GM21786 (cell line): ENCODE data around the gene TMEM101.
"Not testable (repeated sequence)": the region's sequence is repeated elsewhere in the genome, so short reads cannot be mapped to it uniquely, and the experiment has no call there.

Experiments used
- ATAC-seq: cut with Tn5 transposase; IDR thresholded peaks from one replicate; pipeline ENCODE4 v1.9.1; 2021; ENCODE audit not compliant: unreplicated experiment

The TMEM101 gene

DNA sequence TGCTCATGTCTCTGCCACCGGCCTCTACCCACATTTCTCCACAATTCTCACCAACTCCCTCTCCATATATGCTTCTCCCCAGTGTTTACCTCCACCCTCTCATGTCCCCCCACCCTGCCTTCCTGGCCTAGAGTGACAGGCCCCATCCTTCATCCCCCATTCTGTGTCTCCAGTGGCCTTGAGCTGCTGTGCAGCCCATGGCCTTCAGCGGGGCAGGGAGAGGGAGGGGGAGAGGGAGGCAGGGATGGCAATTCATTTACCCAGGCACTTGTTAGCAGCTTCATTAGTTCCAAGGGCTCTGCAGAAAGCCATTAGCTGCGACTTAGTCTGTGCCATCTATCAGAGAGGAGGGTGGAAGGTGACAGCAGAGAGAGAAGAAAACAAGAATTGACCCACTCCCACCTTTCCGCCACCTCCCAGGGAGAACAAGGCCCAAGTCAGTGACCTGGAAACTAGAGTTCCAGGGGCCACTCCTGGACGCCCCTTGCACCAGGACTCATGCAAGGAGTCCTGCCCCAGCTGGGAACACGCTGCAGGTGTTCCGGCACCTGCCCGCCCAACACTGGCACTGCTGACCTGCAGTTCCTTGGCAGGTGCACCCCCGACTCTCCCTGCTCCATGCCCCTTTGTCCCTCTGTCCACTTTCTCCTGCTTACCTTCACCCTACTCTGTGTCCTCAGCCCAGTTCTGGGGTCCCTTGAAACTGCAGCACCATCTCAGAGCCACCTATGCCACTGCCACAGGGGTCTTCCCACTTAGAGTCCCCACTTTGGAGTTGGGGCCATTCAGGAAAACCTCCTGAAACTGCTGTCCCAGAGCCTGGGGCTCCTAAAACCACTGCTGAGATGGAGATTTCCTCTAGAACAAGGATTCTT lies 37.6 kb downstream of the TMEM101 start:
- ATAC-seq = no peak

DNA sequence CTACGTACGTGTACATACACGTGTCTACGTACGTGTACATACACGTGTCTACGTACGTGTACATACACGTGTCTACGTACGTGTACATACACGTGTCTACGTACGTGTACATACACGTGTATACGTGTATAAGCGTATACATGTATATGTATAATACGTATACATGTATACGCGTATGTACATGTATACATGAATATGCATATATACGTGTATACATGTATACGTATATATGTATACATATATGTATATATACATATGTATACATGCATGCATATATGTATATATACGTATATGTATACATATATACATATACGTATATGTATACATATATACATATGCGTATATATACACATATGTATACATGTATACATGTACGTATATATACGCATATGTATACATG lies 38.9 kb downstream of the TMEM101 start:
- no peak for ATAC-seq

DNA sequence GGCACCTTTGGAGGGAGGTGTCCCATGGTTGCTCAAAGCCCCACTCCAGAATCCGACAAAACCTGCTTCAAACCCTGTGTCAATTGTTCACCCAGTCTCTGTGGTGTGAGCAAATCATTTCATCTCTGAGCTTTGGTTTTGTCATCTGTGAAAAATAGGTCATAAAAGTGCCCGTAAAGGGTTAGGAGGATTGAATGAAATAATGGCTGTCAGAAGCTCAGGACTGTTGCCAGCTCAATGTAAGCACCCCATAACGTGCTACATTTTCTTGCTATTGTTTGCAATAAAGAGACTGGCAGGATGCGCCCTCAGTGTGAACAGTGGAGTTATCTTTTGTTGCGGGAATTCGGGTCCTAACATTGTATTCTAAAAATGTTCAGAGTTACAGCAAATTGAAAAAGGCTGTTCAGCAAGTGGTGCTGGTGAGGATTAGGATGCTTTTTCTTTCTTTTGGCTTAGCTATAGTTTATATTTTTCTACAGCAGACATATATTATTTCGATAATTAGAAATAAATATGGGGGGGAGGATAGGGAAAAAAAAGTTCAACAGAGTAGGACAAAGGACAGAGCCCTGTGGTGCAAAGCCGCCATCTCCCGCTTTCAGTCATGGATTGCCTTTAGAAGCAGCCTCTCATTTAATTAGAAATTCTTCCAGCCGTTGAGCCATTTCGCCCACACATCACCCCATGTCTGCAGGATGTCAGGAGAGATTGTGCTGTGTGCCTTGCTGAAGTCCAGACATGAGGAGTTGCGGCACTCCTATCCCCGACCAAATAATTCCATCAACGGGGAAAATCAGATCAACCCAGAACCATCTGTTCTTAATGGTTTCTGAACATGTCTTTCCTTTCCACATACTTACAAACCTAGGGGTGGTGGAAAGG lies 40.1 kb downstream of the TMEM101 start:
- ATAC-seq = no peak

DNA sequence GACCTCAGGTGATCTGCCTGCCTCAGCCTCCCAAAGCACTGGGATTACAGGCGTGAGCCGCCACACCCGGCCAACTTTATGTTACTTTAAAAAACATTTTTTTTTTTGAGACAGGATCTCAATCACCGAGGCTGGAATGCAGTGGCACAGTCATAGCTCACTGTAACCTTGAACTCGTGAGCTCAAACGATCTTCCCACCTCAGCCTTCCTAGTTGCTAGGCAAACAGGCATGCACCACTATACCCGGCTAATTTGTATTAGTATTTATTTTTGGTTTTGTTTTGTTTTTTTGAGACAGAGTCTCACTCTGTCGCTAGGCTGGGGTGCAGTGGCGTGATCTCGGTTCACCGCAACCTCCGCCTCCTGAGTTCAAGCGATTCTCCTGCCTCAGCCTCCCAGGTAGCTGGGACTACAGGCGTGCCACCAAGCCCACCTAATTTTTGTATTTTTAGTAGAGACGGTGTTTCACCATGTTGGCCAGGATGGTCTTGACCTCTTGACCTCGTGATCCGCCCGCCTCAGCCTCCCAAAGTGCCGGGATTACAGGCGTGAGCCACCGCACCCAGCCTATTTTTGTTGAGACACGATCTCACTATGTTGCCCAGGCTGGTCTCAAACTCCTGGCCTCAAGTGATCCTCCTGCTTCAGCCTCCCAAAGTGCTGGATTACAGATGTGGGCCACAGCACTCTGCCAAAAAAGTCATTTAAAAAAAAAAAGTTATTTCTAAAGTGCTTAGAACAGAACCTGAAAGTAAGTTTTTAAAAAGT lies 42.1 kb downstream of the TMEM101 start:
- ATAC-seq = not testable (repeated sequence)

DNA sequence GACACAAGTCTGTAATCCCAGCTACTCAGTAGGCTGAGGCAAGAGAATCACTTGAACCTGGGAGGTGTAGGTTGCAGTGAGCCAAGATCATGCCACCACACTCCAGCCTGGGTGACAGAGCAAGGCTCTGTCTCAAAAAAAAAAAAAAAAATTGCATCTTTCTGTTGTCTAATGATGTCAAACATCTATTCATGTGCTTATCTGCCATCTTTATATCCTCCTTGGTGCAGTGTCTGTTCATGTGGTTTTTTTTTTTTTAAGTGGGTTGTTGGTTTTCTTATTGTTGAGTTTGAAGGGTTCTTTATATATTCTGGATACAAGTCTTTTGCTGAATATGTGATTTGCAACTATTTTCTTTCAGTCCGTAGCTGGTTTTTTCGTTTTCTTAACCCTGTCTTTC lies 43.3 kb downstream of the TMEM101 start:
- ATAC-seq = not testable (repeated sequence)

DNA sequence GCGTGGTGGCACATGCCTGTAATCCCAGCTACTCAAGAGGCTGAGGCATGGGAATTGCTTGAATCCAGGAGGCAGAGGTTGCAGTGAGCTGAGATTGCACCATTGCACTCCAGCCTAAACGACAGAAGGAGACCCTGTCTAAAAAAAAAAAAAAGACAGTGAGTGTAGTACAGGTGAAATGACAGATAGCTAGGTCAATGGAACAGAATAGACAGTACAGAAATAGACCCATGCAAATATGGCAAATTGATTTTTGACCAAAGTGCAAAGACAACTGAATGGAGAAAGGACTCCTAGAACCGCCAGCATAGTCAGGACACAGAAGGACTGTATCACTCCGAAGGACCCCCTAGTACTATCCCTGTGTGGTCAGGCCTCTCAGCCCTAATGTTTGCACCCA lies 44.4 kb downstream of the TMEM101 start:
- no peak for ATAC-seq

DNA sequence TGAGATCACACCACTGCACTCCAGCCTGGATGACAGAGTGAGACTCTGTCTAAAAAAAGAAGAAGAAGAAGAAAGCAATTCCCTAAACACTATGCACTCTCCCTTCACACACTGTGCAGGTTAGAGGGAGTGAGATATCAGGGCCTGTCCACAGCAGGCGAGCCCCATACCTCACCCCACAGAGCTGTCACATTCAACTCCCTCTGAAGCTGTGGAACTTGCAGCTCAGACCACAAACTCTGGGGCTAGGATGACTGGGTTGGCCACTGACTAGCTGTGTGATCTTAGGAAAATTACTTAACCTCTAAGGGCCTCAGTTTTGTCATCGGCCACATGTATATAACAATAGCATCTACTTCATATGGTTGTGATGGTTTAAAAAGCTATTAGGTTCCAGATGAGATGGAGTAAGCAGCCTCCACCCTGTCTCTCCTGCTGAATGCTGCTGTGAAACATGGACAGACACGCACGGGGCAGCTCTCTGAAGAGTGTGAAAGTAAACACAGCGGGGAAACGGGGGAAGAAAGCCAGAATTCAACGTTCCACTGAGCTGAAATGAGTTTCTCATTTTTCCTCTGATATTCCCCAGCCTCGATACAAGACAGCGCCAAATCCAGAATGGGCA lies 47.4 kb downstream of the TMEM101 start:
- ATAC-seq = no peak

DNA sequence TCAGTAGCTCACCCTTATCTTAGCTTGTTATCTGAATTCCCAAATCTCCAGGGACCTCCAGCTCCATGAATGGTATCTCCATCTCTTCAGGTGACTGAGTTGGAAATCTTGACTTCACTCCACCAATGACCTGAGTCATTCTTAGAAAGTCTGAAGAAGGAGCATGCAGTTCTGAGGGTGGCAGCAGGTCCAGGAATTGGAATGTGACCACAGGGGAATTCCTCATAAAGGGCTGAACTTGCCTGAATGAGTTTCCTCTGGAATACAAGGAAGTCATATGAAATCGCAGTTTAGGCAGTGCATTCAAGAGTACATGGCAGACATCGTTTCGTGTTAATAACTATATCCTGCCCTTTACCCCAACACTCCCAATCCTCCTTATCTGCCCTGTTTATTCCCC lies 48.5 kb downstream of the TMEM101 start:
- ATAC-seq = no peak

DNA sequence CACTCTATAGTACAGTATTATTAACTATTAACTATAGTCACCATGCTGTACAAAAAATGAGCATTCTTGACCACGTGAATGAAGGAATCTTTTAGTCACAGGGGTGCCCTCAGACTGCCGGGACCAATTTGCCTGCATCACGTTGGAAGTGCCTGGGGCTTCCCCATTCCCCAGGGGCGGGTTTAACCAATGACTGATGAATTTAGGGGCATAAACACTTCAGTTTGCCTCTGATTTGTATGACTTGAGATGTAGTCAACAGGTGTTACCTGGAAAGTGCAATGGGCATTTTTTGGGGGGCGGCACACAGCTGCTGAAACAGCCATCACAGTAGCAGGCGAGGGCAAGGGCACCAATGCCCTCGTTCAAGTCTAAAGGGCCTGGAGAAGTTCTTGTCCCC lies 52.3 kb downstream of the TMEM101 start:
- no peak for ATAC-seq

DNA sequence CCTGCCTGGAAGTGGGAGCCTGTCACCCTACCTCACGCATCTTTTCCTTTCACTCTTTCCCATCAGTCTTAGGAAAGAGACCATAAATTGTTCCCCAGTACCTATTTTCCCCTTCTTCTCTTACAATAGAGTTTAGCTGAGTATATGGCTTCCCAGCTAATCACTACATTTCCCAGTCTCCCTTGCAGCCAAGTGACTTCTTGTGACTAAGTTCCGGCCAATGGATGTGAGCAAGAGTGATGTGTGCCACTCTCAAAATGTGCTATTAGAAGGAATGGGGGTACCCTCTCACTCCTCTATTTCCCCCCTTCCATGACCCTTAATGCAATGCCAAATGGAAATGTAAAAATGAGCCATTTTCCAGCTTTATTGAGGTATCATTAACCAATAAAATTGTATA lies 52.8 kb downstream of the TMEM101 start:
- no peak for ATAC-seq

DNA sequence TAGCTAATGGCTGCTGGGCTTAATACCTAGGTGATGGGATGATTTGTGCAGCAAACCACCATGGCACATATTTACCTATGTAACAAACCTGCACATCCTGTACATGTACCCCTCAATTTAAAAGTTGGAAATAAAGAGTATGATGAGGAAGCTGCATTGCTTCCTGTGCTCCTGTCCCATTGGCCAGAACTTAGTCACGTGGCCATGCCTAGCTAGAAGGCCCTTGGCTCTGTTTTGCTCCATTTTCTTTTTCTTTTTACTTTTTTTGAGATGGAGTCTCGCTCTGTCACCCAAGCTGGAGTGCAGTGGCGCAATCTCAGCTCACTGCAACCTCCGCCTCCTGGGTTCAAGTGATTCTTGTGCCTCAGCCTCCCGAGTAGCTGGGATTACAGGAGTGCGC lies 53.5 kb downstream of the TMEM101 start:
- ATAC-seq = not testable (repeated sequence)
